Activated CD4-positive, alpha-beta T cell treated with anti-CD3 and anti-CD28 coated beads for 36 hours (primary cell): Measurements from ENCODE around the gene BRCA1. TPM values are rescaled to one million over a fixed set of nuclear protein-coding genes. Genes with fewer than 3 reads are reported as not detected.
"Not testable (repeated sequence)": the region's sequence is repeated elsewhere in the genome, so short reads cannot be mapped to it uniquely, and the experiment has no call there.

ENCODE experiments used
- ATAC-seq: fragments of 200-7000 bp; cut with Tn5 transposase; one replicate; pipeline ENCODE4 v1.10.0; 2021; ENCODE audit warnings: mild to moderate bottlenecking, moderate library complexity
- CTCF ChIA-PET: fragments of 350-600 bp; sonication (Branson Sonifier 250); formaldehyde crosslinking; loops from one replicate; lab custom pipeline; 2021; ENCODE audit warnings: antibody characterized with exemption; lab: Charles Lee
- POLR2A ChIA-PET: fragments of 350-600 bp; sonication (Branson Sonifier 250); formaldehyde crosslinking; loops from one replicate; lab custom pipeline; 2021; ENCODE audit warnings: antibody characterized with exemption, inconsistent platforms; lab: Charles Lee
- DNase-seq: peaks from one replicate; pipeline ENCODE4 v3.0.0-alpha.2; 2020
- H3K27ac Mint-ChIP-seq: one replicate; pipeline ENCODE4 v1.8.0; 2021; ENCODE audit warnings: mixed read lengths
- H3K27me3 Mint-ChIP-seq: one replicate; pipeline ENCODE4 v1.8.0; 2021; ENCODE audit warnings: mixed read lengths
- H3K36me3 Mint-ChIP-seq: one replicate; pipeline ENCODE4 v1.8.0; 2021; ENCODE audit warnings: low read depth, mixed read lengths
- H3K4me1 Mint-ChIP-seq: one replicate; pipeline ENCODE4 v1.8.0; 2021; ENCODE audit warnings: mixed read lengths
- H3K4me3 Mint-ChIP-seq: one replicate; pipeline ENCODE4 v1.8.0; 2021; ENCODE audit warnings: mild to moderate bottlenecking, moderate library complexity, mixed read lengths
- H3K9me3 Mint-ChIP-seq: one replicate; pipeline ENCODE4 v1.8.0; 2021; ENCODE audit warnings: low read depth, mixed read lengths
- intact Hi-C, 2 experiments: fragments of 100-400 bp; cut with DNase I in 1 of 2; cut with micrococcal nuclease in 1 of 2; formaldehyde crosslinking; loops; one replicate each; pipeline versions ENCODE4 v1.14.2 to v1.15.1; 2022 to 2024; cut with DNase I, micrococcal nuclease
- total RNA-seq, 2 experiments: library from RNA; stranded (reverse); gene quantifications; one replicate each; pipeline ENCODE4 v1.2.3, GENCODE V29; 2021

The BRCA1 gene
- total RNA-seq, 2 experiments from 2014 or later = 99.9 to 115 TPM

- POLR2A ChIA-PET = interaction anchor here (0.7 kb wide), 1 partner anchor 58 kb away, joined by 5 read pairs; no protein-coding TSS in a partner anchor
- H3K27me3 Mint-ChIP-seq = no peaks in the 10 kb centered on the region
- no peaks in the 10 kb centered on the region for H3K4me1 Mint-ChIP-seq
- no peak overlapping the region for H3K27ac Mint-ChIP-seq
- ATAC-seq (no peak), DNase-seq (no peak)
- CTCF ChIA-PET = interaction anchor here (0.5 kb wide), 1 partner anchor 150 kb away, joined by 3 read pairs; no protein-coding TSS in a partner anchor
- no peak overlapping the region for H3K4me3 Mint-ChIP-seq
- intact Hi-C loops = no loop called here
- H3K9me3 Mint-ChIP-seq = no peaks in the 10 kb centered on the region
- H3K36me3 Mint-ChIP-seq = peaks cover 42% of the 10 kb centered on the region
These were observed 62.1 kb downstream of the BRCA1 start for GRCh38 chr17:43062984-43063638.

- no peaks in the 10 kb centered on the region for H3K27me3 Mint-ChIP-seq
- intact Hi-C loops = no loop called here
- H3K36me3 Mint-ChIP-seq = peaks cover 45% of the 10 kb centered on the region
- no peaks in the 10 kb centered on the region for H3K4me1 Mint-ChIP-seq
- CTCF ChIA-PET = no interaction called here
- POLR2A ChIA-PET = no interaction called here
- DNase-seq (no peak), ATAC-seq (no peak)
- no peak overlapping the region for H3K27ac Mint-ChIP-seq
- no peak overlapping the region for H3K4me3 Mint-ChIP-seq
- H3K9me3 Mint-ChIP-seq = no peaks in the 10 kb centered on the region
These were observed 69.1 kb downstream of the BRCA1 start for GRCh38 chr17:43056051-43056450.

DNA sequence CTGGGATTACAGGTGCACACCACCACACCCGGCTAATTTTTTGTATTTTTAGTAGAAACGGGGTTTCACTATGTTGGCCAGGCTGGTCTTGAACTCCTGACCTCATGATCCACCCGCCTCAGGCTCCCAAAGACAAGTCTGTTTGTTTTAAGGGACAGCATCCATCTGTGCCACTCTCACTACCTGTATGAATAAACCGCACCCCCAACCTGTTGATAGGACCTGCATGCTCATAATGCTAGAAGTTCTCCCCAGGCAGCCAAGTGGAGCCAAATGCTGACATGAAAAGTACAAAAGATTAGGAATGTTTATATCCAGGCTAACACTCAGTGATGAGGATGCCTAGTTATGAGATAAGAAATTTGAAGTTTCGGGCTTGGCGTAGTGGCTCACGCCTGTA lies 72.2 kb downstream of the BRCA1 start:
- ATAC-seq, H3K27ac Mint-ChIP-seq, CTCF ChIA-PET, H3K4me1 Mint-ChIP-seq, DNase-seq, H3K4me3 Mint-ChIP-seq, intact Hi-C loops, POLR2A ChIA-PET, H3K27me3 Mint-ChIP-seq, H3K9me3 Mint-ChIP-seq: not testable (repeated sequence)
- H3K36me3 Mint-ChIP-seq = peaks cover 46% of the 10 kb centered on the region

- no peak for ATAC-seq
- H3K4me1 Mint-ChIP-seq = no peaks in the 10 kb centered on the region
- POLR2A ChIA-PET = no interaction called here
These were observed 73.2 kb downstream of the BRCA1 start for GRCh38 chr17:43051969-43052368.

DNA sequence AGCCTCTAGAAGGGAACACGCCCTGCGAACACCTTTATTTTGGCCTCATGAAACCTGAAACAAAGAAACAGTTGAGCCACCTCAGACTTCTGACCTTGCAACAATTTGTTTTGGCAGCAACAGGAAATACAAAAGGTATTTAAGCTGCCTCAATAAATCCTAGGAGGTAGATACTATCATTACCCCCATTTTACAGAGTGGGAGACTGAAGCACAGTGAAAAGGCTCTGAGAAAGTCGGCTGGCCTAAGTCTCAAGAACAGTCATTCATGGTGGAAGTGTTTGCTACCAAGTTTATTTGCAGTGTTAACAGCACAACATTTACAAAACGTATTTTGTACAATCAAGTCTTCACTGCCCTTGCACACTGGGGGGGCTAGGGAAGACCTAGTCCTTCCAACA lies 81.1 kb downstream of the BRCA1 start:
- ATAC-seq (no peak), DNase-seq (no peak)
- no peak overlapping the region for H3K27ac Mint-ChIP-seq
- H3K4me1 Mint-ChIP-seq = no peaks in the 10 kb centered on the region
- no peak overlapping the region for H3K4me3 Mint-ChIP-seq
- CTCF ChIA-PET = interaction anchor here (0.6 kb wide), 1 partner anchor 375 kb away, joined by 3 read pairs; no protein-coding TSS in a partner anchor
- peaks cover 23% of the 10 kb centered on the region for H3K36me3 Mint-ChIP-seq
- no peaks in the 10 kb centered on the region for H3K9me3 Mint-ChIP-seq
- H3K27me3 Mint-ChIP-seq = no peaks in the 10 kb centered on the region
- intact Hi-C loops = no loop called here
- POLR2A ChIA-PET = no interaction called here

More at GRCh38 chr17:43051969-43052368, 73.2 kb downstream of the BRCA1 start:
- Mint-ChIP-seq H3K4me3 (no peak overlapping the region), H3K9me3 (no peaks in the 10 kb centered on the region), H3K27me3 (no peaks in the 10 kb centered on the region), H3K36me3 (peaks cover 47% of the 10 kb centered on the region), H3K27ac (no peak overlapping the region)
- CTCF ChIA-PET = interaction anchor here (0.6 kb wide), 1 partner anchor 890 kb away, joined by 3 read pairs; no protein-coding TSS in a partner anchor
- intact Hi-C loops = no loop called here
- no peak for DNase-seq

- Mint-ChIP-seq H3K27me3 (no peaks in the 10 kb centered on the region), H3K36me3 (peaks cover 21% of the 10 kb centered on the region), H3K4me3 (no peak overlapping the region), H3K27ac (no peak overlapping the region), H3K9me3 (no peaks in the 10 kb centered on the region), H3K4me1 (no peaks in the 10 kb centered on the region)
- POLR2A ChIA-PET = no interaction called here
- CTCF ChIA-PET = interaction anchor here (0.6 to 0.8 kb wide), 2 partner anchors 19 to 1415 kb away, joined by 3 read pairs; no protein-coding TSS in a partner anchor
- intact Hi-C loops = no loop called here
- DNase-seq = no peak
- ATAC-seq = no peak
These were observed 81.9 kb downstream of the BRCA1 start for GRCh38 chr17:43043307-43043706.

GRCh38 chr17:43042025-43042628 lies 83.0 kb downstream of the BRCA1 start:
- intact Hi-C loops = no loop called here
- Mint-ChIP-seq H3K4me1 (no peaks in the 10 kb centered on the region), H3K36me3 (peaks cover 18% of the 10 kb centered on the region), H3K9me3 (no peaks in the 10 kb centered on the region), H3K27me3 (no peaks in the 10 kb centered on the region), H3K27ac (no peak overlapping the region), H3K4me3 (no peak overlapping the region)
- ChIA-PET POLR2A (interaction anchor here (0.7 kb wide), 1 partner anchor 660 kb away, joined by 3 read pairs; no protein-coding TSS in a partner anchor), CTCF (no interaction called here)
- no peak for ATAC-seq
- DNase-seq = no peak

- Mint-ChIP-seq H3K4me1 (no peaks in the 10 kb centered on the region), H3K9me3 (no peaks in the 10 kb centered on the region), H3K27me3 (no peaks in the 10 kb centered on the region), H3K4me3 (no peak overlapping the region), H3K36me3 (peaks cover 16% of the 10 kb centered on the region), H3K27ac (no peak overlapping the region)
- DNase-seq = no peak
- intact Hi-C loops = no loop called here
- no peak for ATAC-seq
- ChIA-PET POLR2A (interaction anchor here (0.6 kb wide), 1 partner anchor 37 kb away, joined by 6 read pairs; no protein-coding TSS in a partner anchor), CTCF (no interaction called here)
These were observed 84.5 kb downstream of the BRCA1 start for GRCh38 chr17:43040655-43041054.

GRCh38 chr17:43039646-43040045 lies 85.5 kb downstream of the BRCA1 start:
- Mint-ChIP-seq H3K27ac (no peak overlapping the region), H3K4me3 (no peak overlapping the region), H3K9me3 (no peaks in the 10 kb centered on the region), H3K36me3 (peaks cover 7% of the 10 kb centered on the region), H3K4me1 (no peaks in the 10 kb centered on the region), H3K27me3 (no peaks in the 10 kb centered on the region)
- ChIA-PET POLR2A (no interaction called here), CTCF (interaction anchor here (0.5 kb wide), 2 partner anchors 477 to 856 kb away, joined by 3 read pairs; no protein-coding TSS in a partner anchor)
- no peak for ATAC-seq
- no peak for DNase-seq
- intact Hi-C loops = no loop called here

DNA sequence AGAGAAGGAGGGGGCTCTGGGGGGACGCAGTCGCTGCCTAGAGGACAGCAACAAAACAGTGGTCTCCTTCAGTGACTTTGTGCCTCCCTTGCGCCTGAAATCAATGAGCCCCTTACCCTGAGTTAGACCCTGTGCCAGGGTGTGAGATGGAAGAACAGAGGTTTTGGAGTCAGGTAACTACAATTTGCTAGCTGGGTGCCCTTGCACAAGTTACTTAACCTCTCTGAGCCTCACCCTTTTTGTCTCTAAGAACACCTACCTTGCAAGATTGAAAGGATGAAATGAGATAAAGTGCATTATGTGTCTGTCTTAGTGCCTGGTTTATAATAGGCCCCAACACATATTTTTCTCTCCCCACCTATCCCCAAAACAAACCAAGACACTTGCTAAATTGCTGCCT lies 90.3 kb downstream of the BRCA1 start:
- H3K36me3 Mint-ChIP-seq = no peaks in the 10 kb centered on the region
- no peaks in the 10 kb centered on the region for H3K9me3 Mint-ChIP-seq
- no peaks in the 10 kb centered on the region for H3K27me3 Mint-ChIP-seq
- H3K4me3 Mint-ChIP-seq = no peak overlapping the region
- no peak for ATAC-seq
- ChIA-PET POLR2A (no interaction called here), CTCF (no interaction called here)
- DNase-seq = no peak
- no peaks in the 10 kb centered on the region for H3K4me1 Mint-ChIP-seq
- H3K27ac Mint-ChIP-seq = no peak overlapping the region
- intact Hi-C loops = no loop called here

DNA sequence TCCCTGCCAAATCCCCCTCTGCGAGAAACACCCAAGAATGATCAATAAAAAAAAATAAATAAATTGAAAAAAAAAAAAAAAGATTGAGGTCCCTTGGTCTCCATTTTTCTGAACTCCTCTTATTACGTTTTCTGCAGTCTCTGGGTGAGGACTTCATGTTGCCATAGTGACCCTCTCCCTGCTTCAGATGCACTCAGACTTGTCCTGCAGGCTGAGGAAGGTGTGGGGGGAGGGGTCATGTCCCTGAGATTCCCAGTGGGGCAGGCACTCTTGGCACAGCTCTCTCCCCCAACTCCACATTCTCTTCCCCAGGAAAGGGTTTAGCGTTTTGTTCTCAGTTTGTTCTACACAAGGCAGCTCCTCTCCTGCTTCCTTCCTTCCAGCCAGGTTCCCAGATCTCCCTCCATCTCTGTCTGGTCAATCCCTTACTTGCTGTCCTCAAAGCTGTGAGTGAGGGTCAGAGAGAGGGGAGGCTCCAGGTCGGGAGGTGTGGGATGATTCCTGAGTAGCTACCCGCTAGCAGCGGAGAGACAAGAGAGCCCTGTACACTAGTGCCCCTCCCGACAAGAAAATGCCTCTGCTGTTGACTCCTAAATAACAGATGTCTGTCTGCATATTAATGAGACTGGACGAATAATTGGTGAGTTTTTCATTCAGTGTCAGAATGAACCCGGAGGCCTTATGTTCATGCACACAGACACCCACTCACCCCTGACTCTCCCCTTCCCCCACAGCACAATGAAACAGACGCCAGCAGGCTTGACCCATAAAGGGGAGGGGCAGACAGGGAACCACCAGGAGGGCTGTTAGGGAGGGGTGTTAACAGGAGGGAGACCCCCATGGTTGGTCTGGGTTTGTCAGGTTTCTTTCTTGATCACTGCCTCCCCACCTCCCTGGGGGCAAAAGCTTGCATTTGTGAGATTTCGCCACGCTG lies 90.9 kb downstream of the BRCA1 start:
- DNase-seq (no peak), ATAC-seq (no peak)
- no peak overlapping the region for H3K4me3 Mint-ChIP-seq
- H3K36me3 Mint-ChIP-seq = no peaks in the 10 kb centered on the region
- H3K27me3 Mint-ChIP-seq = no peaks in the 10 kb centered on the region
- CTCF ChIA-PET = no interaction called here
- H3K9me3 Mint-ChIP-seq = no peaks in the 10 kb centered on the region
- no peak overlapping the region for H3K27ac Mint-ChIP-seq
- POLR2A ChIA-PET = no interaction called here
- no peaks in the 10 kb centered on the region for H3K4me1 Mint-ChIP-seq
- intact Hi-C loops = no loop called here
